GM21825 (cell line): ENCODE measurements around the gene WWC2.

Source experiments
- ATAC-seq: cut with Tn5 transposase; IDR thresholded peaks from one replicate; pipeline ENCODE4 v1.9.1; 2021; ENCODE audit warnings: mild to moderate bottlenecking, moderate library complexity; ENCODE audit not compliant: unreplicated experiment

WWC2 gene

DNA sequence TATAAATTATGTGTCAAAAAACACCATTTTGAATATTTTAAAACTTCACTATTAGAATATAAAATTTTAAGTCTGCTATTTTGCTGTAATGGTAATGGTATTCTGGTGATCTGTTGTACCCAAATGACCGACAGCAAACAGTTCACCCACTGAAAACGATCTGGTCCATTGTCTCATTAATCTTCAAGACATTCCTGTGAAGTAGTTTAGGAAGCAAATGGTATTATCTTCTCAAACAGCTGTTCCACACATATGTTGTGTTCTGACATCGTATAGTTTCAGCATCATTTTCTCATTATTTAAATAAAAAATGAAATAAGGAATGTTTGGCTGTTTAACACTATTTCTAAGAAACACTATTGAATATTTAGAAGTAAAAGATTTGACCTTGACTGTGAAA, 98.1 kb downstream of the WWC2 start:
- ATAC-seq = no peak

- ATAC-seq = no peak
Observed at GRCh38 chr4:183200453-183200852, 101.4 kb downstream of the WWC2 start.

DNA sequence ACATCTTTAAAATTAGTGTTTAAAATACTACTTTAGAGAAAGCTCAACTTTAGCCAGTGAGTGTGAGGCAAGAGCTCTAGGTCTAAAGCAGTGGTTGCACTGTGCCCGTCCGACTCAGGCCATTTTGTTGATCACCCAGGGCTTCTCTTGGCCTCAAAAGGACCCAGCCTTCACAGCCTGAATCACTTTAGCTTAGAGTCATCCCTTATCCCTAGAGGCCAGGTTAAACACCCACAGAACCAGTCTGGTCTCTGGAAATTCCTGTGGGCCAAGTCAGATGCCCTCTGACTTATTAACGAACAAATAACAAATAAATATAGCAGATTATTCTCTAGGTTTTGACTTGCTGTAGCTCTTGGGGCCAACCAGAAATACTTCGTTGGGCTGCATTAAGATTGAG, 102.3 kb downstream of the WWC2 start:
- ATAC-seq = no peak

- ATAC-seq = no peak
Observed at GRCh38 chr4:183202523-183202922, 103.5 kb downstream of the WWC2 start.

DNA sequence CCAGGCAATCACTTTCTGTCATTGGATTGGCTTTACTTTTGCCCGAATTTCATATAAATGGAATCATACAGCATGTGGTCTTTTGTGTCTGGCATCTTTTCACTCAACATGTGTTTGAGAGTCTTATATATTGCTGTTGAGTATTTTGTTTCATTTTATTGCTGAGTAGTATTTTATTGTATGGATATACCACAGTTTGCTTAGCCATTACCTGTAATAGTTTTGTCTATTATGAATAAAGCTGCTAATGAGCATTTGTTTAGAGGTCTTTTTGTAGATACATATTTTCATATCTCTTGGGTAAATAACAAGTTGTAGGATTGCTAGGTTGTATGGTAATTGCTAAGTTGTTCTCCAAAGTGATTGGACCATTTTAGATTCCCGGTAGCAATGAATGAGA, 105.7 kb downstream of the WWC2 start:
- no peak for ATAC-seq

- ATAC-seq = no peak
Observed at GRCh38 chr4:183205193-183205592, 106.1 kb downstream of the WWC2 start.

DNA sequence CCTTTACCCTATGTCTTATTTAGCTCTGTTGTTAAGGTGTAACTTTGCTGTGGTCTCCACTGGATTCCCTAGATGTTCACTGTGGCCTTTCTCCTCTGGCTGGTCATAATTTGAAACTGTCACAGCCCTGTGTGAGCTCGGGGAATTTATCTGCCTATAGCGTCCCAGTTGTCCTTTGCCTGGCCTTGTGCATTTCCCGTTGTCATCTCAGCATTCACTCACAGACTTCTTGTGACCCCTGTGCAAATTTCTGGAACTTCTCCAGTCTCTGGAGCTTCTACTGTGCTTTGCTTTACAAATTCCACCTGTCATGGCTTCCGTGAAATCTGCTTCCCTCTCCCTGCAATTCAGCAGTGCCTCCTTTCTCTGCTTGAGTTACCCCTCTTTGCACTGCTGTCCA, 106.7 kb downstream of the WWC2 start:
- ATAC-seq = no peak

DNA sequence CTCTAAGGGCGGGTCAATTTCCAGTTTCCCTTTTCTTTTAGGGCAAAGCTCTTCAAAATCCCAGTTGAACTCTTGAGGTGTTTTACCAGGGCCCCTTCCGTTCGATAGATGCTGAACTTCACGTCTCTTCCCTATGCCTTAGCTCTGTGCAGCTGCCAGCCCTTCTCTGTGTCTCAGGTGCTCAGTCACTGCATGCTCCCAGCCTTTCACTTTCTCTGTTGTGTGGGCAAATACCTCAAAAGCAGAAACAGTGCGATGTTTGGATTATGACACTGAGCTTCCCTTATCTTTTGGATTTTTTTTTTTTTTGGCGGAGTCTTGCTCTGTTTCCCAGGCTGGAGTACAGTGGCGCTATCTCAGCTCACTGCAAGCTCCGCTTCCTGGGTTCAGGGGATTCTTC, 112.5 kb downstream of the WWC2 start:
- ATAC-seq = no peak

- ATAC-seq = no peak
Observed at GRCh38 chr4:183213996-183214395, 114.9 kb downstream of the WWC2 start.

- no peak for ATAC-seq
Observed at GRCh38 chr4:183214912-183215488, 115.9 kb downstream of the WWC2 start.

DNA sequence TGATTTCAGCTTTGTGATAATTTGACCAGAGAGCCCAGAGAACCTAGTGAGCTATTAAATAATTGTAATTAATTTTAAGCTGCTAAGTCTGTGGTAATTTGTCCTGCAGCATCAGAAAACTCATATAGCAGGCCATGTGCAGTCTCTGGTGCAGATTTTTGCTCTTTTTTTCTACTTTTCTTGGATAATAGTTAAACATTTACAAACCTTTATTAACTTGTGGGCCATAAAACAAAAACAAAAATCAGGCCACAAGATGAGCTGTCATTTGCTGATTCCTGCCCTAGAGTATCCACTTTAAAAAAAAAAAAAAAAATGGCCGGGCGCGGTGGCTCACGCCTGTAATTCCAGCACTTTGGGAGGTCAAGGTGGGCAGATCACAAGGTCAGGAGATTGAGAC, 121.2 kb downstream of the WWC2 start:
- ATAC-seq = no peak

DNA sequence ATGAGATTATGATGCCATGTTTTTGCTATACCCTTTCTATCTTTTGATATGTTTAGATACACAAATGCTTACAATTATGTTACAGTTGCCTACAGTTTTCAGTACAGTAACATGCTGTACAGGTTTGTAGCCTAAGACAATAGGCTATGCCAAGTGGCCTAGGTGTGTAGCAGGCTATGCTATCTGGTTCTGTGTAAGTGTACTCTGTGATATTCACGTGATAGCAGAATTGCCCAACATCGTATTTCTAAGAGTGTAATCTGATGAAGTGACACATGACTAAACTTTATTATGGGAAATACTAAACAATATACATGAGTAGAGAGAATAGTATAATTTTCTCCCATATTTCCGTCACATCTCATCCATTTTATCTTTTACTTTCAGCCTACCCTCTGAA, 124.0 kb downstream of the WWC2 start:
- no peak for ATAC-seq

GRCh38 chr4:183229397-183229796, 130.3 kb downstream of the WWC2 start:
- ATAC-seq = no peak

- ATAC-seq = no peak
Observed at GRCh38 chr4:183240581-183241321, 141.7 kb downstream of the WWC2 start.

- ATAC-seq = no peak
Observed at GRCh38 chr4:183241322-183241640, 142.2 kb downstream of the WWC2 start.

DNA sequence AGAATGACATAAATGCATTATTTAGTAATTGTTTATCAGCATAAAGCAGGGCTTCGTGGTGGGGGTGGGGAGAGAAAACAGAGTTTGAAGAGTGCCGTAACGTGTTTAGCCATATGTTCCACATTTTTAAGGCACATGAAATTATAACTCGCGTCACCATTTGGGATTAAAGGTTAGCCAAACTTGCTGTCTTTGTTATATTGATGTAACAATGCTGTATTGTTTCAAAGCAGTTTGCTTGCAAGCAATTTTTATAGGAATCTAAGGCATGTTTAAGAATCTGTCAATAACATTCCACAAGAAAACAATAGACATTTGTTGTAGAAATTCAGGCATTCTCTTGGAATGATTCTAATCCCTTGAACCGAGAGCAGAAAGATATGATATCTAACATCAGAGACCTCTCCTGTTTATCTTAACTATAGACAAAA, 142.7 kb downstream of the WWC2 start:
- ATAC-seq = no peak

DNA sequence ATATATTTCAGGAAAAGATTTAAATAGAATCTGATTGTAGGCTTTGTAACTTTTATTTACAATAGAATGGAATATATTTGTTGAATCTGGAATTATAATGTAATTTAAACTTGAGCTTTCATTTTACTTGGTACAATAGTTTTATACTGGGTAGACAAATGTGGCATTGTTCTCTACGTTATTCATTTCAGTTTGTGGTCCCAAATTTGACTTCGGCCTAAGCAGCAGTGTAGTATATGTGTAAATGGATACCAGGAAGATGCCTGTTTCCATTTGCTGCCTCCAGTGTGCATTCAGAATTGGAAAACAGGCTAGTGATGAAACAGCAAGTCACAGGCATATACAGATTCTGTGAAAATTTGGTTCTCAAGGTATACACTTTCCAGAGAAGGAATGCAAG, 143.2 kb downstream of the WWC2 start:
- ATAC-seq = no peak

- no peak for ATAC-seq
Observed at GRCh38 chr4:183244019-183244418, 145.0 kb downstream of the WWC2 start.

- ATAC-seq = no peak
Observed at GRCh38 chr4:183244506-183244905, 145.4 kb downstream of the WWC2 start.

- no peak for ATAC-seq
Observed at GRCh38 chr4:183248201-183248600, 149.1 kb downstream of the WWC2 start.

DNA sequence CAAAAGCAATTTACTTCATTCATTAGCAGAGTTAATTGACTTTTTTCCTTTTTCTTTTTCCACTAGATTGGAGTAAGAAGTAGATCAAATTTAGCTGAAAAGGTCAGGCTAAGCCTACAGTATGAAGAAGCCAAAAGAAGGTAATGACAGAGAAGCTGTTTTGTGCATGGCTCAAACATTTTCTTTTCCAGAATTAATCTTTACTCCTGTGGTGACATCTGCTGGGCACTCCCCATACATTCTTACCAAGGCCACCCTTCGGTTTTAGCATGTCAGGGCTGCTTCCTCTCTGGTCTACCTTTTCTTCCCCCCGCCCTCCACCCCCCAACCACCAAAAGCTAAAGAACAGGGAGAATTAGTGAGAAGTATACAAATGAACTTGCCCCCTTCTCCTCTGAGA, 150.8 kb downstream of the WWC2 start:
- ATAC-seq = no peak

- no peak for ATAC-seq
Observed at GRCh38 chr4:183250831-183251230, 151.8 kb downstream of the WWC2 start.

- no peak for ATAC-seq
Observed at GRCh38 chr4:183252959-183253358, 153.9 kb downstream of the WWC2 start.
